Activated T-helper 9 cell treated with anti-CD3 and anti-CD28 coated beads, Interleukin-2, amount 50 U/mL, for 16 hours (primary cell): Measurements from ENCODE around the gene NDNF.

ENCODE experiments used
- DNase-seq: peaks from one replicate; pipeline ENCODE4 v3.0.0-alpha.2; 2020; ENCODE audit warnings: low read depth

Gene NDNF

DNA sequence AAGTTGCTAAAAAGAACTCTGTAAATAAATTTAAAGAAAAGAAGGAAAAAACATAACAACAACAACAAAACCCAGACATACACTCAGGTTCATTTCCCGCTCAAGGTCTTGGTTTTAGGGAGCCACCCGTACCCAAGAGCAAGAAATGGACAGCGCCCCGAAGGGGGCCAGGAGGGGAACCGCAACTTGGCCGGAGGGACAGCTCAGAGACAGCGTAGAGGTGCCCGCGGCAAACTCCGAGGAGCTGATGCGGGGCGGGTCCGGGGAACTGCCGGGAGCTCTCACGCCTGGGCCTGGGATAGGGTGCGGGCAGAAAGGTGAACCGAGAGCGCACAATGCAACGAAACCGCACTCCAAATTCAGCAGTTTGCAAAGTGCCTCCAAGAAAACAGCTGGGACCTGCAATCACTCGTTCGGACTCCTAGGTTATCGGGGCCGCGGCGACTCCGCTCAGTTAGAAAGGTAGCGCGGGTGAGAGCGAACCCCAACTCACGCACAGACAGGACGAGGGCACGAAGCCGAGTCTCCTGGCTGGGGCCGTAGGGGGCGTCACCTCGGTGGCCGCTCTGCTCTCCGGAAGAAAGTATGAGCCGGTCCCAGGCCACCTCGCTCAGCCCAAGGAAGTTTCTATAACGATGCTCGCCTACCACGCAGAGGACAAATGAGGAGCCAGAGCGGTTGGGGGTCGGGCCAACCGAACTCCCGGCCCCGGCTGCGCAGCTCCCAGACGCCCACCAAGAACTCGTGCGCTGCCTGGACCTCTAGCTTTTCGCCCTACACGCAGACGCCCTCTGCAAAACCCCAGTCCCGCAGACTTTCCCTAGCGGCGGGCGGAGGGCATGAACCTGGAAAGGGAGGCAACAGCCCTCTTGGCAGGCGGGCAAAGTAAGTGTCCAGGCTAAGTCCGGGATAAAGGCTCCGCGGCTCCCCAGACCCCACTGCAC is 1.4 kb downstream of the NDNF start:
- DNase-seq = no peak

DNA sequence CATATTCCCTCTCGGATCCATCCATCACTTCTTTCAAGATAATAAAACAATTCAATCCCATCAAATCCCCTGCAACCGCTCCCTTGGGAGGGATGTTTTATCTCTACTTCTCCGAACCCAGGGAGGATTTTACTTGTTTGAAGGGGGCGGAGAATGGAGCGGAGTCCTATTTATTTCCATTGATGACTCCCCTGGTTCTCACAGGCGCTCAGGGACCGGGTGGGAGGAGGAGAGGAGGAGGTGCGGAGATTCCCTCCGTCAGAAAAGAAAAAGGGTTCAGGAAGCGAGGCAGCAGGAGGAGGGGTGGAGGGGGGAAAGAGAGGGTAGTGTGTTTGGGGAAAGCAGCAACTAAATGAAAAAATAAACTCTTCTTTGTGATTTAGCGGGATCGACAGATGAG is 2.1 kb downstream of the NDNF start:
- no peak for DNase-seq

DNA sequence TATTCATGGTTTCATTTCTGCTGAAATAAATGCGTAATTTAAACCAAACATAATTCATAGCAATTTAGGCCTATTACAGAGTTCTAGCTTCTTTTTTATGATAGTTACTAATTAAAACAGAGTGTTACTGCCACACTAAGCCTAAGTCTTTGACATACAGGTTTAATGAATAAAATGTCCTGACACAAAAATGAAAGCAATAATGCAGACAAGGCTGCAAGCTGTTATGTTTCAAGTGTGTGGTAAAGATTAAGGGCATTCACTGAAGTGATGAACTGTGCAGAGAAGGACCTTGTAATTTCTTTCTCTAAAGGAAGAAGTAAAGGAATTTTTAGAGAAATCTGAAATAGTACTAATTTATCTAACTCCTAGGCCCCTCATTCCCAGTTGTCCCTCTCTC is 2.9 kb downstream of the NDNF start:
- DNase-seq = no peak

DNA sequence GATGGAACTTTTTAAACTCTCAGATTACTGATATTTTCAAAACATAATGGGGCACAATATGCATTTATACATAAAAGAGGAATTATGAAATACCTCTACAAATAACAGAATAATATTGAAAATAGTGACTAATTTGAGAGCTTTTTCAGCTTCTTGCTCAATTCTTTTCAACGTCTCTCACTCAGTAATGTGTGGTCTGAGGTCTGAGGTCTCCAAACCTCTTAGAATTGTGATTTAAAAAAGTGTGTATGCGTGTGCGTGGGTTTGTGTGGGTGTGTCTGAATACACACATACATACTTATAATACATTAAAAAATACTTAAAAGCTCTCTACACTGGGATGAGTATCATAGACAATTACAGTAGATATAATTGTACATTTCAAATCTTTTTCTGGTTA is 7.9 kb downstream of the NDNF start:
- no peak for DNase-seq

DNA sequence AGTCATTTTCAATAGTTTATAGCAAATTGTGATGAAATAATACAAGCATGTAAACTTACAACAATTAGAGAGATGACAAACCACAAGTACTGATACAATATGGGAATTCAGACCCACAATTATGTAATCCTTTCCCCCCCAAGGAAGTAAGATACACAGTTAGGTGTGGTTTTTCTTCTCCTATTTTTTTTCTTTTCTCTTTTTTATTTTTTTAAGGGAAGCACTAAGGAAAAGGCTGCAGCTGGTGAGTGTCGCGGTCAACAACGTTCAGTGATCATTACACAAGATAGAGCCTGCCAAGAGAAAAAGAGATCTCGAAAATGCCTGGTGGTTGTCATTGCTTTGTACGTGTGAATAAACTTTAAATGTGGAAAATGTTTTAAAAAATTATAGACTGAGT is 9.8 kb downstream of the NDNF start:
- DNase-seq = no peak

DNA sequence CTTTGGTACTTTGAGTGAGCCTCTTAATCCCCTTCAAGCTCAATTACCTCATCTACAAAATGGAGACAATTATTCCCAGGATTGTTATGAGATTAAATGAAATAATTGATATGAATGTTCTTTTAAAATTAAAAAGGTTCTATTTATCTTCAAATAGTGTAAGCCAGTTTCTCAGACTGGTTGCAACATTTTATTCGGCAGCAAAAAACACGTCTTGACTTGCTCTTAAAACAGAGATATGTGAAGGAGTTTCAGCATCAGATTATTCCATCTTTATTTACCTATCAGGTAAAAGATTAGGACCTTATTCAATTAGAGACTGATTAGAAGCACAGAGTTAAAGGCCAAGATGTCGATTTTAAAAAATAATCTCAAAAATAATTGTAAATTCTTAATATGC is 10.5 kb downstream of the NDNF start:
- no peak for DNase-seq

DNA sequence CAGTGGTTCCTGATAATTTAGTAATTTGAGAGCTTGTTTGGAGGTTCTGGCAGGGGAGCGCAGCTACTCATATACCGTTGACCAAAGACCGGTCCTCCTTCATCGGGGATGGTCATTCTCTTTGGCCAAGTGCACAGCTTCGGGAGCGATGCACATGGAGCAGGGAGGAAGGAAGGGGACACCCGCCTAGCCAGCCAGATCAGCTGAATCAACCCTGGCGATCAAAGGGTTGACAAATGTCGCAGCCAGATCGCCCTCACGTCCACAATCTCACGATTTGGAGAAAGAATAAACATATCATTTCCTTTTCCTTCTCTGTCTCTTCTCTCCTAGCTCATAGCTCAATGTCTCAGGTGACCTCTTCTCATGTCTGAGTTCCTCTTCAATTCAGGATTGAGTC is 11.1 kb downstream of the NDNF start:
- DNase-seq = no peak

DNA sequence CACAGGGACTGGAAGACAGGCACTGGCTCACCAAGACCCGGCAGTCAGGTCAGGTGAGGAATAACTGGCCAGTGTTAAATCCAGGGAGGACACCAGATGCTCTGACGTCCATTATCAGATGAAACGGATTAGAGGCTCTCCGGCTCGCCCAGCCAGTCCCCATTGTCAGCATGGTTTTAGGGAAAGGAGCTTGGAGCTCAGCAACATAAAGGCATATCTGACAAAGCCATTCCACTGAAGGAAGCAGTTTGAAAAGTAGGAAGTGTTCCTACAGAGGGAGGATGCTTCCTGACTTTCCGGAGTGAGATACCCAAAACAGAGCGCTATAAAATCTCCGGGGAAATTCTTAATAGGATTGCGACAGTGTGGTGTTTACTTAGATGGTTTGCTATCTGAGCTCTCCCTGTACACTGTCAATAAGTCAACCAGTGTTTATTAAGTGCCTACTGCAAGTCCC is 14.8 kb downstream of the NDNF start:
- DNase-seq = no peak

DNA sequence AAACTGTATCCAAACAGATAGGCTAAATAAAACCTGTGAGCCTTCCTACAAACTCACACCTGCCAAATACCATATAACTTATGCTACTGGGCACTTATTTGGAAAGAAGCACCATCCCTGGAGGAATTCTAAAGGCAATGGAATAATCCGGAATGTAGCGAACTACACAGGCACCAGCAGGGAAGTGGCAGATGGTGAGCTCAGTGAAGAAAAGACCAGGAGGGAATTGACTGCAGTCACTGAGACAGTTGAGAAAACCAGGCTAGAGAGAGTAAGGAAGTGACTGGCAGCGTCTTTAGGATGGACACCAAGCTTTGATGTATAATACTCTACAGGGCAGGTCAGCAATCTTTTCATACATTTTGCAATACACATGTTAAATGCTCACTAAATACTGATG is 16.3 kb downstream of the NDNF start:
- DNase-seq = no peak

DNA sequence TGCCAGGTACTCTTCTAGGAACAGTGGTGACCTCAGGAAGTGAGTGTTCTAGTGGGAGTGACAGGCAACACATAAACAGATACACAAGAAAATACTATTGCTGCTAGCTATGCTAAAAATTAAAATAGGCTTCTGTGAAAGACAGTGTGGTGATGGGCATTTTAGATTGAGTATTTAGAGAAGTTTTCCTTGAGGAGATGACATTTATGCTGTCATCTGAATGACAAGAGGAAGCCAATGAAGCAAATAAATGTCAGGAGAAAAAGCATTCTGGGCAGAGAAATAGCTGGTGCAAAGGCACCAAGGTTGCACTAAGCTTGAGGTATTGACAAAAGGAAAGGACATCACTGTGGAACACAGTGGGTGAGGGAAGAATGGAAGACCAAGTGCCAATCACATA is 18.0 kb downstream of the NDNF start:
- no peak for DNase-seq

DNA sequence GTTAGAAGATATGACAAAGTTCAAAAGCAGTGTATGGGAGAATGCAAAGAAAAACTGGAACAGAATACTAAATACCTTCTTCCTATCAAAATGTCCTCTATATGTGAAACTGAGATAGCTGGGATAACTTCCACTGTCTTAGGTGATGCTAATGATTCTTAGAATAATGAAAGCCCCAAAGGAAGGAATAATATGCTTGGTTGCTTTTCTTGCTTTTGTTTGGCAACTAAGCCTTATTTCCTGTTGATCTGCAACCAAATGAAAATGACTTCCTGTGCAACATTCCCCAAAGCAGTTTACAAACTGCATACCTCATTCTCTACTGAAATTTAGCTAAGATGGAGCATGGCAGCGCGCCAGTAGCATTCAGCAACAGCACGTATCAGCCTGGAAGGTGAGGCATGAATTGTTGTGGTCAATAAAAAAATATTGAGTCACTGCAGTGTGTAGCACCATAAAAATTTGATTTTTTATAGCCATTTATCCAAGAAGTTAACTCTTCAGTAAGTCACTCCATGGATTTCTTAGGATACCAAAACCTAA is 18.7 kb downstream of the NDNF start:
- no peak for DNase-seq

DNA sequence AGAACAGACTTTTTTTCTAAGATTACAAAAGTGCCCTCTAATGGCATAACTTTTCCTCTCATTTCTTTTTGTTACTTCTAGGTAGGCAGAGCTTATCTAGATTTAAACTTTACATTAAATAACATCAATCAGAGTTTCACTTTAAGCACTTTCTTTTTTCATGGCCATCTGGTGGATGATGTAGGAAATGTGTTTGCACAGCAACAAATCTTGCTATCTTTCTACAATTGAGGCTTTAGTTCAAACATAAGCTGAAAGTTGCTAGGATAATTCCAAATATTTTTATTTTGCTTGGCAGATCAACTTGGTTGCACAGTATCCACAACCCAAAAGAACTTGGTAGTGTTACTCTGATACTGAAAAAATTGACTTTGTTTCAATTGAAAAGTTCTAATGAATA is 22.0 kb downstream of the NDNF start:
- no peak for DNase-seq

DNA sequence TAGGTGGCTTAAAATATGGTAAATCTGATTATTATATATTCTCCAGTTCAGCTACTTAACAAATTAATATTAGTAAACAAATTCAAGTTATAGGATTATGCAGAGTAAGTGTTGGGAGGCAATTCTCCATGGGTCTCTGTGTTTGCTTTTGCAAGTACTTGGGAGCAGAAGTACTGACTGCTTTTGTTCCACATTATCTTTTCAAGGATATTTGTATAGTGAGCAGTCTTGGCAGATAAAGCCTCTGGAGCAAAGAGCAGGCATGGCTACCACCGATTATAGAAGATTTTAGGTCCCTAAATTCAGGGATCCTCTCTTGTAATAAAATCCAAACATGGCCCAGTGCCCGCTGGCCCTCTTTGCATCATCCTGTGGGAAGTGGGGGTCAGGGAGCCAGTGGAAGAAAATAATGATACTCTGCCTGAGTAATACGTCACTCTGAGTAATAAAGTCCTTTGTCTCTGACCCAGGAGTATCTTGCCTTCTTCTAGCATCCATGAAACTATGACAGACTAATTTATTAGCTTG is 23.2 kb downstream of the NDNF start:
- DNase-seq = no peak

DNA sequence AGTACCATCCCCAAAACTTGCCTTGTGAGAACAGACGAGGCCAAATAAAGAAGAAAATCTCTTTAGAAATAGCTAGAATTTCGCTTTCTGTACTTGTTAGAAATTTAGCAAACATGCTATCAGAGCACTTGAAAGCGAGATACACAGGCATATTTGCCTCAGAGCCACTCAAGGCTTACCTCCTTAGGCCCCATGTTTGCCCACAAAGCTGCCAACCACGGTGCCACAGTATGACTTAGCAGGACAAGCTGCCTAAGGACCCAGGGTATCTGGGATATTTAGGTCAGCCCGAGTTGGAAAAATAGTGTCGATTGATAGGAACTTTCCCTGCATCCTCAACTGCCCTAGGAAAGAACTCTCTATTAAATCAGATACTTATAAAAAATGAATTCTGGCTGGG is 24.2 kb downstream of the NDNF start:
- DNase-seq = no peak

DNA sequence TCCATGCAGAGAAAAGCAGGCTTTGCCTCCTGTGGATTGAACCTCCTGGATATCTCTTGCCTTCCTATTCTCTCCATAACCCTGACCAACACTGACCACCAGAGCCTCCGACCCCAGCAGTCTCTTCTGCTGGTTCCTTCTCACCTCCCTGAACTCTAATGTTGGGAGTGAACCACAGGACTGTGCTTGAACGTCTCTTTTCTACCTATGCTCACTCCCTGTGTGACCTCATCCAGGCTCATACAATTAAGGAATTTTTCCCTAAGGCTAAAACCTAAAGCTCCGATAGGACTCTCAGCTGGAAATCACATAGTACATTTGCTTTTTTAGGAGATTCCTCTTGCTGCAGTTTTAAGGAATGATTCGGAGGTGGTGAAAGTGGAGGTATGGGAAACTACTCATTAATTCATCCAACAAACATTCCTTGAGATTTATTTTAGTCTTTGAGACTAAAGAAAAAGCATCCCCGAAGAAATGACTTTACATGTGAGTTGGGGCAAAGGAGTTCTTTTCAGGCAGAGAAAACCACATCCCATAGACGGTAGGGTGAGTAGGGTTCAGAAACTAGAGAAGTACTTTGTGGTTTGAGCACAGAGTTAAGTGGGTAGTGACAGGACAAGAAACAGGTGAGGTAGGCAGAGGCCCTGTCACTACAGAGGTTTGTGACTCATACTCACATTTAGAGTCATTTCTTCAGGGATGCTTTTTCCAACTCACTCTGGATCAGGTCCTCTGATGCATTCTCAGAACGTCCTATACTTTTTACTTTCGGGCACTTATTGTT is 30.8 kb downstream of the NDNF start:
- no peak for DNase-seq

DNA sequence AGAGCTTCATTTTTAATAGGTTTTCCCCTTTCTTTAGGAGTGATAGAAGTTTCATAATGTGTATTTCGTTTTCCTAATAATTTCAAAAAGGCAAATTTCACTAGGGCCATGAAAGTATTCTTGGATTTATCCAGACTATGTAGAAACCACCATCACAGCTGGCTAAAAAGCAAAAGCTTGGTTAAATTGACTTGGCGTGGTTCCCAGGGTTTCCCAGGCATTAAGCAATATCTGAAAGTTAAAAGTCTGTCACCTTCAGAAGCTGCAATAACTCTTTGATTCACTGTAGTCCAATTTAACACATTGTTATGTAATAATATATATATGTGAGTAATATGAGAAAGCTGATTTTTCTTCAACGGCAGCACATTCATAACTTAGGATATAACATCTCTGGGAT is 38.3 kb downstream of the NDNF start:
- DNase-seq = no peak

DNA sequence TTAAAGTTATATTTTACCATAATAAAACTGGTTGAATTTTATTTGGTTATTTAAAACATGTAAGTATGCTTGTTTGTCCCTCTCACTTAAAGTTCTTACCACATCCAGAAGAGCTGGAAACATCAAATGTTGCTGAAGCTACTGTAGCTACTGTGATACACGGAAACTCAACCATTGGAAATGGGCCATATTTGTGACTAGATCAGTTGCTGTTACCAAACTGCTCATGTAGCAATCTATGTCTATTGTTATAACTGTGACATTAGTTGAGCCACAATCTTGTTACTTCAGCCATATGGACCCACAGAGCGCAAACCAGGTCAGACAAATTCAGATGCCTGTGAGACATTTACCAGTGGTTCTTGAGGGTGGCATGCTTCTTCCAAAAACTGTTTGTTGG is 41.6 kb downstream of the NDNF start:
- DNase-seq = no peak

DNA sequence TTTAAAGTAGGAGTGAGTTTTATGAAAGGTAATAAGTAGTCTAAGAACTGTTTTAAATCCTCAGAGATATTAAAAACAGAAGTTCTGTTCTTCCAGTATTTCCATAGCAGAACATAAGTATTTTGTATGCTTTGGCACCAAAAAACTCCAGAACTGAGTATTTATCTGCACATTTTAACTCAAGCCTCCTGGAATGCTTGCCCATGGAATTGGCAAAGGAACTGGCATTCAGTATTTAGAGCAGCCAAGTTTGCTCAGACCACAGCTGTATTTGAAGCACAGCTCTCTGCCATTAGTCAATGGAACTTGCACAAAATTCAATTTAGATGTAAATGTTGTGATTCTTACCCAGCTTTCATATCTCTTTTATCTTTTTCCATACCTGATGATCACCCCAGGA is 42.2 kb downstream of the NDNF start:
- no peak for DNase-seq

DNA sequence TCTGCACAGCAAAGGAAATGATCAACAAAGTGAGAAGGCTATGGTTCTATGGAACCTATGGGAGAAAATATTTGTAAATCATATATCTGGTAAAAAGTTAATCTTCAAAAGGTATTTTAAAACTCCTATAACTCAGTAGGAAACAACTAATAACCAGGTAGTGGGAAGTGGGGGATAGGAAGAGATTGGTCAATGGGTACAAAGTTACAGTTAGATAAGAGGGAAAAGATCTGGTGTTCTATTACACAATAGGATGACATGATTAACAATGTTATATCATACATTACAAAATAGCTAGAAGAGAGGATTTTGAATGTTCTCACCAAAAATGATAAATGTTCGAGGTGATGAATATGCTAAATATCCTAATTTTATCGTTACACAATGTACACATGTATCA is 46.3 kb downstream of the NDNF start:
- no peak for DNase-seq

DNA sequence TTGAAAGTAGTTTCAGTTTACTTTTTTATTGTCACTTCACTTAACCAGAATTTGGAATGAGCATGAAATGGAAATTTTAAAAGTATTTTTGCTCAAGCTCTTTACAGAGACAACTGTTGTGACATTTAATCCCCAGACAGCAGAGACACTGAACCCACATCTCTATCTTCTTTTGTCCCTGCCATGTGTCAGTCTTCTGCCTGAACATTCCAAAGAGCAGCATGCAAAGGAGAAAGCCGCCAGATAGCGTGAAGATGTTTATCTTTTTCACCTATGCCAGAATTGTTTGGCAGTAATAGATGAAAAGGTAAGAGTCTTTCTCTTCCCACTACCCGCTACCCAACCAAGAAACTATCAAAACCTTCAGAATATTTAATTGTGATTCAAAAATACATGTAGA is 46.8 kb downstream of the NDNF start:
- no peak for DNase-seq

DNA sequence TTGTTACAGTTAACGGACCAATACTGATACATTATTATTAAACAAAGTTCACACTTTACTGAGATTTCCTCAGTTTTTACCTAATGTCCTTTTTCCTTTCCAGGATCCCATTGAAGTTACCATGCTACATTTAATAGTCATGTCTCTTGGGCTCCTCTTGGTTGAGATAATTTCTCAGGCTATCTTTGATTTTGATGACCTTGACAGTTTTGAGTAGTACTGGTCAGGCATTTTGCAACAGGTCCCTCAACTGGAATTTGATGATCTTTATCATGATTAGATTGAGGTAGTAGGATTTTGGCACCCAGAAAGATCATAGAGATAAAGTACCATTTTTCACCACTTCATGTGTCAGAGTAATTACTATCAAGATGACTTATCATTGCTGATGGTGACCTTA is 53.8 kb downstream of the NDNF start:
- no peak for DNase-seq

DNA sequence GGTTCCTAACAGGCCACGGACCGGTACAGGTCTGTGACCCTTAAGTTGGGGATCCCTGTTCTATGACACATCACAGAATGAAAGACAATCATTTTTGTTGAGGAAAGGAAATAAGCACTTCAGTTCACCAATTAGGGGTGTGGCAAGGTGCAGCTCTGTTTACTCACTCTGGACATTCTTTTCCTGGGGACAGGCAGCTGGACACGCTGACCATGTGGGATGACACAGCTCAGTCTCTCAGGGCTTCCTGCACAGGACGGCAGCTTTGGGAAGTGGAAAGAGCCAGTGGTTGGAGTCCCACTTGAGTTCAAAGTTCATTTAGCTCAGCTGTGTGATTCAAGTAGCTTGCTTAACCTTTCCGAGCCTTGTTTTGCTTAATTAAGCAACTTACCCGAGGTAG is 55.7 kb downstream of the NDNF start:
- DNase-seq = no peak

DNA sequence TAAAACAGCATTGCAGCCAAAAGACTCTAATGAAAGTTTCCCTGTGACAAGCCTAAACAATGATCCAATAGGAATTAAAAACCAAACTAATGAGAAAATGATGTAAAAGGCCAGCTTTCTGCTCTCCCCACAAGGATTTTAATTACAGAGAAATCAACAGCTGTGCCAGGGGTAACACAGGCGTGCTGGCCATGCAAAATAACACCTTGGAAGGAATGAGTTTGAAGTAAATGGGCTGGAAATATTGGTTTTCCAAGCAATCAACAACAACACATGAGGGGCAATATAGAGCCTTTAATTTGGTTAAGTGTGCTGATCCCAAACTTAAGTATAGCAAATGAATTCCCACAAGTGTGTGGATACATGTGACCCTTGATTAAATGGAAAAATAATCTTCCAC is 56.9 kb downstream of the NDNF start:
- no peak for DNase-seq
